ENCODE results near the gene SSR1. TPM values are rescaled to one million over a fixed set of nuclear protein-coding genes. Genes with fewer than 3 reads are reported as not detected.
"Not testable (repeated sequence)": the region's sequence is repeated elsewhere in the genome, so short reads cannot be mapped to it uniquely, and the experiment has no call there.

Gene SSR1
- total RNA-seq, 1 experiment from 2014 or later: 153 TPM

- Histone ChIP-seq H3K27me3 (replicated peaks) (no peaks in the 10 kb centered on the region; the same call in 1 of the 2 replicates), H3K9me3 (replicated peaks) (no peaks in the 10 kb centered on the region), H3K27ac (no peak overlapping the region), H3K4me3 (no peak overlapping the region), H3K4me1 (replicated peaks) (no peaks in the 10 kb centered on the region), H3K36me3 (no peaks in the 10 kb centered on the region)
- no peak for DNase-seq (ENCODE audit: low read depth in 1 of 2, low spot score in 2 of 2)
These were observed 19.2 kb upstream of the SSR1 start for GRCh38 chr6:7332090-7332745.

DNA sequence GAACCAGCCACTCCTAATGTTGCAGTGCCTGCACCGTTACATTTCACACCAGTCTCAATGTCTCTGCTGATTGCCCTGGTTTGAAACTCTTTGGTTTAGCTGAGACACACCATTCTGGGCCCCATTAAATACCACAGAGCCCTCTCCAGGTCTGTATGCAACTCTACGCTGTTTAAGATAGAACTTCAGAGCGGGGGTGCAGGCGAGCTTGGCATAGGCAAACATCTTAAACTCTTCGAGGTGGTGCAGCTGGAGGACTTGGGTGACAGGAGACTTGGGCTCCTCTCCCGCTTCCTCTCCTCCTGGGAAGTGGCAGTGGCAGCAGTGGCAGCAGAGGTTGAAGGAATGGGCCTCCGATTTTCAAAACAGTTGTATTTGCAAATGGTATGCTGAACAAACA, 18.5 kb upstream of the SSR1 start:
- Histone ChIP-seq H3K27ac (no peak overlapping the region), H3K36me3 (no peaks in the 10 kb centered on the region), H3K4me1 (replicated peaks) (no peaks in the 10 kb centered on the region), H3K27me3 (replicated peaks) (no peaks in the 10 kb centered on the region; the same call in 1 of the 2 replicates), H3K9me3 (replicated peaks) (no peaks in the 10 kb centered on the region), H3K4me3 (no peak overlapping the region)
- no peak for DNase-seq (ENCODE audit: low read depth in 1 of 2, low spot score in 2 of 2)

- no peaks in the 10 kb centered on the region for H3K36me3 ChIP-seq
- no peak overlapping the region for H3K27ac ChIP-seq
- H3K4me1 ChIP-seq (replicated peaks): no peaks in the 10 kb centered on the region
- 0 out of 2 replicates have a peak, but pooled peaks cover 3% of the 10 kb centered on the region for H3K27me3 ChIP-seq (replicated peaks)
- no peak for DNase-seq (ENCODE audit: low read depth in 1 of 2, low spot score in 2 of 2)
- no peak overlapping the region for H3K4me3 ChIP-seq
- no peaks in the 10 kb centered on the region for H3K9me3 ChIP-seq (replicated peaks)
These were observed 15.2 kb upstream of the SSR1 start for GRCh38 chr6:7328243-7328642.

- Histone ChIP-seq H3K4me1 (replicated peaks) (no peaks in the 10 kb centered on the region), H3K27me3 (replicated peaks) (0 out of 2 replicates have a peak, but pooled peaks cover 3% of the 10 kb centered on the region), H3K4me3 (no peak overlapping the region), H3K27ac (no peak overlapping the region), H3K9me3 (replicated peaks) (no peaks in the 10 kb centered on the region), H3K36me3 (no peaks in the 10 kb centered on the region)
- DNase-seq (ENCODE audit: low read depth in 1 of 2, low spot score in 2 of 2): no peak
These were observed 12.8 kb upstream of the SSR1 start for GRCh38 chr6:7325750-7326149.

GRCh38 chr6:7324520-7324919, 11.5 kb upstream of the SSR1 start:
- Histone ChIP-seq H3K27me3 (replicated peaks) (0 out of 2 replicates have a peak, but pooled peaks cover 3% of the 10 kb centered on the region), H3K27ac (no peak overlapping the region), H3K4me3 (no peak overlapping the region), H3K4me1 (replicated peaks) (no peaks in the 10 kb centered on the region), H3K9me3 (replicated peaks) (no peaks in the 10 kb centered on the region), H3K36me3 (no peaks in the 10 kb centered on the region)
- DNase-seq (ENCODE audit: low read depth in 1 of 2, low spot score in 2 of 2): no peak

- no peak for DNase-seq (ENCODE audit: low read depth in 1 of 2, low spot score in 2 of 2)
These were observed 10.1 kb upstream of the SSR1 start for GRCh38 chr6:7323074-7323473.

GRCh38 chr6:7321866-7322265, 8.9 kb upstream of the SSR1 start:
- not testable (repeated sequence) for H3K36me3 ChIP-seq; H3K27ac ChIP-seq; H3K9me3 ChIP-seq (replicated peaks); H3K4me3 ChIP-seq; DNase-seq (ENCODE audit: low read depth in 1 of 2, low spot score in 2 of 2); H3K4me1 ChIP-seq (replicated peaks); H3K27me3 ChIP-seq (replicated peaks)

More at GRCh38 chr6:7323074-7323473, 10.1 kb upstream of the SSR1 start:
- Histone ChIP-seq H3K27ac (no peak overlapping the region), H3K36me3 (no peaks in the 10 kb centered on the region), H3K27me3 (replicated peaks) (0 out of 2 replicates have a peak, but pooled peaks cover 3% of the 10 kb centered on the region), H3K4me3 (no peak overlapping the region), H3K9me3 (replicated peaks) (no peaks in the 10 kb centered on the region), H3K4me1 (replicated peaks) (no peaks in the 10 kb centered on the region)

GRCh38 chr6:7319406-7319805, 6.4 kb upstream of the SSR1 start:
- not testable (repeated sequence) for H3K36me3 ChIP-seq; H3K27me3 ChIP-seq (replicated peaks); H3K9me3 ChIP-seq (replicated peaks); DNase-seq (ENCODE audit: low read depth in 1 of 2, low spot score in 2 of 2); H3K27ac ChIP-seq; H3K4me3 ChIP-seq; H3K4me1 ChIP-seq (replicated peaks)

GRCh38 chr6:7317538-7317937, 4.5 kb upstream of the SSR1 start:
- Histone ChIP-seq H3K27ac (no peak overlapping the region), H3K36me3 (peaks cover 4% of the 10 kb centered on the region), H3K9me3 (replicated peaks) (no peaks in the 10 kb centered on the region), H3K27me3 (replicated peaks) (no peaks in the 10 kb centered on the region), H3K4me3 (no peak overlapping the region), H3K4me1 (replicated peaks) (peaks cover 7% of the 10 kb centered on the region)
- no peak for DNase-seq (ENCODE audit: low read depth in 1 of 2, low spot score in 2 of 2)

DNA sequence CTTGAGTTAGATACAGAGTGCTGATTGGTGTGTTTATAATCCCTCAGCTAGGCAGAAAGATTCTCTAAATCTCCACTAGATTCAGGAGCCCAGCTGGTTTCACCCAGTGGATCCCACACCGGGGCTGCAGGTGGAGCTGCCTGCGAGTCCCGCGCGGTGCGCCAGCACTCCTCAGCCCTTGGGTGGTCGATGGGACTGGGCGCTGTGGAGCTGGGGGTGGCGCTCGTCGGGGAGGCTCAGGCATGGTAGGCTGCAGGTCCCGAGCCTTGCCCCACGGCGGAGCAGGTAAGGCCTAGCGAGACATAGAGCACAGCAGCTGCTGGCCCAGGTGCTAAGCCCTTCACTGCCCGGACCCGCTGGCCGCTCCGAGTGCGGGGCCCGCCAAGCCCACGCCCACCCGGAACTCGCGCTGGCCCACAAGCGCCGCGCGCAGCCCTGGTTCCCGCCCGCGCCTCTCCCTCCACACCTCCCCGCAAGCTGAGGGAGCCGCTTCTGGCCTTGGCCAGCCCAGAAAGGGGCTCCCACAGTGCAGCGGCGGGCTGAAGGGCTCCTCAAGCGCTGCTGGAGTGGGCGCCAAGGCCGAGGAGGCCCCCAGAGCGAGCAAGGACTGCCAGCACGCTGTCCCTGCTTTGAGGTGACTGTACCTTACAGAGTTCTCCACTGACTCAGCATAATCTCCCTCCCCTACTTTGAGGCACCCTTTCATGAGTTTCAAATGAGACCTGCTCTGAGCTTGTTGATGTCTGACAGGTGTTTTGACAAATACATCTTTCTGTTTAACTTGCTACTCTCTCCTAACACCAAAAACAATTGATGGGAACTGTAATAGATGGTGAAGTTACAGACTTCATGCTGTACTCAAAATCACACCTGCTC, 3.9 kb upstream of the SSR1 start:
- Histone ChIP-seq H3K4me1 (replicated peaks) (peaks cover 7% of the 10 kb centered on the region), H3K4me3 (no peak overlapping the region), H3K36me3 (peaks cover 5% of the 10 kb centered on the region), H3K27me3 (replicated peaks) (no peaks in the 10 kb centered on the region), H3K9me3 (replicated peaks) (no peaks in the 10 kb centered on the region), H3K27ac (no peak overlapping the region)
- DNase-seq (ENCODE audit: low read depth in 1 of 2, low spot score in 2 of 2): no peak

DNA sequence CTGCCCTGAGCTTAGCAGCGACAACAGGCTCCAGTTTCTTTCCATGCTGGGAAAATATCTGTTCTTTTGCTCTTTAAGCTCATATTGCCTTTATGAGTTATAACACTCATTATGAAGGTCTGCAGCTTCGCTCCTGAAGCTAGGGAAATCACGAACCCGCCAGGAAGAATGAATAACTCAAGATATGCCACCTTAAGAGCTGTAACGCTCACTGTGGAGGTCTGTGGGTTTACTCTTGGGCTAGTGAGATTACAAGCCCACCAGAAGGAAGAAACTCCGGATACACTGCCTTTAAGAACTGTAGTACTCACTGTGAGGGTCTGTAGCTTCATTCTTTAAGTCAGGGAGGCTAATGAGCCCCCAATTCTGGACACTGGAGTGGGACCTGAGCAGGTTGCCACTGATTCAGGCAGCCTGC, 3.0 kb upstream of the SSR1 start:
- H3K4me3 ChIP-seq: no peak overlapping the region
- H3K27me3 ChIP-seq (replicated peaks): no peaks in the 10 kb centered on the region
- H3K36me3 ChIP-seq: peaks cover 6% of the 10 kb centered on the region
- H3K9me3 ChIP-seq (replicated peaks): no peaks in the 10 kb centered on the region
- DNase-seq (ENCODE audit: low read depth in 1 of 2, low spot score in 2 of 2): no peak
- H3K27ac ChIP-seq: no peak overlapping the region
- peaks cover 12% of the 10 kb centered on the region for H3K4me1 ChIP-seq (replicated peaks)

DNA sequence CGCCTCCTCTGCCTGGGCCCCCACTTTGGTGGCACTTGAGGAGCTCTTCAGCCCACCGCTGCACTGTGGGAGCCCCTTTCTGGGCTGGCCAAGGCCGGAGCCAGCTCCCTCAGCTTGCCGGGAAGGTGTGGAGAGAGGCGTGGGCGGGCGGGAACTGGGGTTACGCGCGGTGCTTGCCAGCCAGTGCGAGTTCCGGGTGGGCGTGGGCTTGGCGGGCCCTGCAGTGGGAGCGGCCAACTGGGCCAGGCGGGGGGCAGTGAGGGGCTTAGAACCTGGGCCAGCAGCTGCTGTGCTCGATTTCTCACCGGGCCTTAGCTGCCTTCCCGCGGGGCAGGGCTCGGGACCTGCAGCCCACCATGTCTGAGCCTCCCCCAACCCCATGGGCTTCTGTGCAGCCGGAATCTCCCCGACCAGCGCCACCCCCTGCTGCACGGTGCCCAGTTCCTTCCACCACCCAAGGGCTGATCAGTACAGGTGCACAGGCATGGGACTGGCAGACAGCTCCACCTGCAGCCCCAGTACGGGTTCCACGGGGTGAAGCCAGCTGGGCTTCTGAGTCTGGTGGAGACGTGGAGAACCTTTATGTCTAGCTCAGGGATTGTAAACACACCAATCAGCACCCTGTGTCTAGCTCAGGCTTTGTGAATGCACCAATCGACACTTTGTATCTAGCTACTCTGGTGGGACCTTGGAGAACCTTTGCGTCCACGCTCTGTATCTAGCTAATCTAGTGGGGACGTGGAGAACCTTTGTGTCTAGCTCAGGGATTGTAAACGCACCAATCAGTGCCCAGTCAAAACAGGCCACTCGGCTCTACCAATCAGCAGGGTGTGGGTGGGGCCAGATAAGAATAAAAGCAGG, 2.3 kb upstream of the SSR1 start:
- not testable (repeated sequence) for H3K27ac ChIP-seq; H3K27me3 ChIP-seq (replicated peaks)

GRCh38 chr6:7314414-7314813, 1.4 kb upstream of the SSR1 start:
- H3K27me3 ChIP-seq (replicated peaks): no peaks in the 10 kb centered on the region
- H3K4me1 ChIP-seq (replicated peaks): peaks cover 12% of the 10 kb centered on the region
- no peak overlapping the region for H3K27ac ChIP-seq
- H3K9me3 ChIP-seq (replicated peaks): no peaks in the 10 kb centered on the region
- H3K4me3 ChIP-seq: no peak overlapping the region
- DNase-seq (ENCODE audit: low read depth in 1 of 2, low spot score in 2 of 2): no peak
- H3K36me3 ChIP-seq: peaks cover 14% of the 10 kb centered on the region

More for the DNA sequence above, 2.3 kb upstream of the SSR1 start:
- not testable (repeated sequence) for H3K4me3 ChIP-seq; H3K9me3 ChIP-seq (replicated peaks); H3K36me3 ChIP-seq; DNase-seq (ENCODE audit: low read depth in 1 of 2, low spot score in 2 of 2)
- H3K4me1 ChIP-seq (replicated peaks): peaks cover 12% of the 10 kb centered on the region
